Lower lobe of right lung (tissue), 2 donors: ENCODE data around the gene UVSSA. TPM values are rescaled to one million over a fixed set of nuclear protein-coding genes. Genes with fewer than 3 reads are reported as not detected.

Source experiments
- ATAC-seq, 2 donors: fragments of 200-7000 bp; cut with Tn5 transposase; one replicate each; pipeline ENCODE4 v1.9.1; 2020 to 2022; ENCODE audit warnings: mild to moderate bottlenecking in 2 of 2, moderate library complexity in 2 of 2
- DNase-seq: peaks from one replicate; pipeline ENCODE4 v3.0.0-alpha.2; 2020
- H3K27ac ChIP-seq: fragments of 200-600 bp; one replicate; pipeline ENCODE4 v1.8.0; 2022
- H3K27me3 ChIP-seq: fragments of 200-600 bp; one replicate; pipeline ENCODE4 v1.8.0; 2022; ENCODE audit warnings: low read depth
- H3K36me3 ChIP-seq: fragments of 200-600 bp; one replicate; pipeline ENCODE4 v1.8.0; 2022; ENCODE audit warnings: mild to moderate bottlenecking
- H3K4me1 ChIP-seq: fragments of 200-600 bp; one replicate; pipeline ENCODE4 v1.8.0; 2022
- H3K4me3 ChIP-seq: fragments of 200-600 bp; one replicate; pipeline ENCODE4 v1.8.0; 2022; ENCODE audit warnings: mild to moderate bottlenecking
- H3K9me3 ChIP-seq: fragments of 200-600 bp; one replicate; pipeline ENCODE4 v1.8.0; 2022
- intact Hi-C: fragments of 100-400 bp; cut with DNase I; formaldehyde crosslinking; loops from one replicate; pipeline ENCODE4 v1.11.0; 2022
- total RNA-seq: library from RNA; stranded (reverse); fragmentation: NEBNext Ultra II Directional; extraction: Animal tissue kit (Norgen Biotek cat#: 25700); gene quantifications from one replicate; pipeline ENCODE4 v1.2.1, GENCODE V29; 2021
- TF ChIP-seq, protein P1 (sequence below): fragments of 200-600 bp; IDR thresholded peaks from one replicate; pipeline ENCODE4 v1.8.0; 2022; ENCODE audit warnings: antibody characterized with exemption, mild to moderate bottlenecking
- donor health status: DM: no; HTN: yes; CAD: no; lungs with severe emphysema.

UVSSA gene
- total RNA-seq, 1 donor from 2014 or later: 27.9 TPM

DNA sequence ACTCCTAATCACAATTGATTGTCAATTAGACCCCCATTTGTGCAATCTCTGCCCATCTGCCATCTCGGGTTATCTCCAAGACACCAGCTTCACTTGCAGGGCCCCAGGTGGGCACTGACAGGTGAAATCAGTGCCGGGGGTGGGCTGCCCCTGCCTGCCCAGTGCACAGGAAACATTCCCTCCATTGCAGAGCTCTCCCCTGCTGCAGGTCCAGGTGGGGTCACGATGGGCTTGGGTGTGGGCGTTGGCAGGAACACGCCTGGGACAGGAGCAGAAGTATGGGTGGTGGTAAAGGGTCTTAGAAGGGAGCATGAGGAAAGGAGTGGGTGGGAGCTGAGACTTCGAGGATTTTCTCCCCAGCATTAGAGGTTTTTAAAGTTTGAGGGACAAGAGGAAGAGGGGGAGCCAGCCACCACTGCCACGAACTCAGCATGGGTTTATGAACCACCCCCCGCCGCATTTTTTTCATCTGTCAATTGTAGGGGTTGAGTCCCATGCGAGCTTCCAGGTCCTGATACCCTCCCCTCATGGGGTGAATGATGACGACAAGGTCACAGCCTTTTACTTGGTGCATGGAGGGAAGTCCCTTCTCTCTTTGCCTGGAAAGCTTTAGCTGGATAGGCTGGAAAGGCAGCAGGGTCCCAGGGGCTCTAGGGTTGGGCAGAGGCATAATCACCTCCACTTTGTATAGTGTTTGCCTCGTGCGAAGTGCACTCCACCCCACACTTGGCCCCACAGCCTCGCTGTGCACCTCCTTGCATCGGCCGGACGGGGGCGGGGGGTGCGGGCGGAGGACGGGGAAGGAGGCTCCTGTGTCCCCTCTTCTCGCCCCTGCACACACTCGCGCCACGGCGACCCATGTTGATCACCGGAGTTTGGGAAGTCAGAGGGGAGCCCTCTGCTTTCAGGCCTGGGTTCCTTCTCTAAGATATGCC lies 62.8 kb downstream of the UVSSA start:
- H3K4me1 ChIP-seq: no peaks in the 10 kb centered on the region
- TF ChIP-seq, protein P1, sequence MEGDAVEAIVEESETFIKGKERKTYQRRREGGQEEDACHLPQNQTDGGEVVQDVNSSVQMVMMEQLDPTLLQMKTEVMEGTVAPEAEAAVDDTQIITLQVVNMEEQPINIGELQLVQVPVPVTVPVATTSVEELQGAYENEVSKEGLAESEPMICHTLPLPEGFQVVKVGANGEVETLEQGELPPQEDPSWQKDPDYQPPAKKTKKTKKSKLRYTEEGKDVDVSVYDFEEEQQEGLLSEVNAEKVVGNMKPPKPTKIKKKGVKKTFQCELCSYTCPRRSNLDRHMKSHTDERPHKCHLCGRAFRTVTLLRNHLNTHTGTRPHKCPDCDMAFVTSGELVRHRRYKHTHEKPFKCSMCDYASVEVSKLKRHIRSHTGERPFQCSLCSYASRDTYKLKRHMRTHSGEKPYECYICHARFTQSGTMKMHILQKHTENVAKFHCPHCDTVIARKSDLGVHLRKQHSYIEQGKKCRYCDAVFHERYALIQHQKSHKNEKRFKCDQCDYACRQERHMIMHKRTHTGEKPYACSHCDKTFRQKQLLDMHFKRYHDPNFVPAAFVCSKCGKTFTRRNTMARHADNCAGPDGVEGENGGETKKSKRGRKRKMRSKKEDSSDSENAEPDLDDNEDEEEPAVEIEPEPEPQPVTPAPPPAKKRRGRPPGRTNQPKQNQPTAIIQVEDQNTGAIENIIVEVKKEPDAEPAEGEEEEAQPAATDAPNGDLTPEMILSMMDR: no peak
- H3K27me3 ChIP-seq: peaks cover 95% of the 10 kb centered on the region
- H3K9me3 ChIP-seq: no peaks in the 10 kb centered on the region
- no peaks in the 10 kb centered on the region for H3K36me3 ChIP-seq
- ATAC-seq (no peak), DNase-seq (peak; percentile 23)
- H3K4me3 ChIP-seq: no peak overlapping the region
- no peak overlapping the region for H3K27ac ChIP-seq
- intact Hi-C loops: no loop called here

DNA sequence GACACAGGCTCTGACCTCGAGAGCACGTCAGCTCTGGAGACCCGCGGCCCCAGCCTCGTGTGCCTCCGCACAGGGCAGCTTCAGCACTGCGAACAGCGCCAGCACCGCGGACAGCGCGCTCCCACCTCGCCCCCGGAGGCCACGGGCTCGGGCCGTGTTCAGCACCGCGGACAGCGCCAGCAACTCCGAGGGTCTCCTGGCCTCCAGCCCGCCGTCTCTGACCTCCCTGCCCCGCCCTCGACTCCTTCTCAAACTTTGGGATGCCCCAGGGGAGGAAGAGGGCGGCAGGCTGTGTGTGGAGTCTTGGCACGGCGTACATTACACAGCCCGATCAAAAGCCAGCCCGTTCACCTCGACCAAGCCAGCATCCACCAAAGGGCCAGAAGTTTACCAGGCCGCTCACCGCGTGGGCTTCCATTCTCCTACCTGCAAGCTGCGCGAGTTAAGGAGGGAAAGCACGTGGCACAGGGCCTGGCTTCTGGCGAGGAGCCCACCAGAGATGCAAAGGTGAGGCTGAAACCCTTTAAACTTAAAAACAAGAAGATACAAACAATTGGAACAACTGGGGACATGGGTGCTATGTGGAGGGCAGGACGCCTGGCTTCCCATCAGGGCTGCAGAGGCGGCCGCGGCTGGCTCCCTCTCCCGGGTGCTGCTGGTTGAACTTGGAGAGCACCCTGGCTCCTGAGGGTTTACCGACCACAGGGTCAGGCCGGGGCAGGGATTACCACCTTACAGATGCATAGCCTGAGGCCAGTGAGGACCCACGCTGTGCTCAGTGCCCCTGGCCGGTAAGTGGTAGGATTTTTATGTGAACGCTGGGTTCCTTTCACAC lies 63.7 kb downstream of the UVSSA start:
- DNase-seq (peak; percentile 52), ATAC-seq (peak; percentile 52 to 73)
- peaks cover 94% of the 10 kb centered on the region for H3K27me3 ChIP-seq
- TF ChIP-seq, protein P1: no peak
- no peaks in the 10 kb centered on the region for H3K9me3 ChIP-seq
- H3K4me1 ChIP-seq: no peaks in the 10 kb centered on the region
- no peaks in the 10 kb centered on the region for H3K36me3 ChIP-seq
- intact Hi-C loops: no loop called here
- no peak overlapping the region for H3K4me3 ChIP-seq
- H3K27ac ChIP-seq: no peak overlapping the region

DNA sequence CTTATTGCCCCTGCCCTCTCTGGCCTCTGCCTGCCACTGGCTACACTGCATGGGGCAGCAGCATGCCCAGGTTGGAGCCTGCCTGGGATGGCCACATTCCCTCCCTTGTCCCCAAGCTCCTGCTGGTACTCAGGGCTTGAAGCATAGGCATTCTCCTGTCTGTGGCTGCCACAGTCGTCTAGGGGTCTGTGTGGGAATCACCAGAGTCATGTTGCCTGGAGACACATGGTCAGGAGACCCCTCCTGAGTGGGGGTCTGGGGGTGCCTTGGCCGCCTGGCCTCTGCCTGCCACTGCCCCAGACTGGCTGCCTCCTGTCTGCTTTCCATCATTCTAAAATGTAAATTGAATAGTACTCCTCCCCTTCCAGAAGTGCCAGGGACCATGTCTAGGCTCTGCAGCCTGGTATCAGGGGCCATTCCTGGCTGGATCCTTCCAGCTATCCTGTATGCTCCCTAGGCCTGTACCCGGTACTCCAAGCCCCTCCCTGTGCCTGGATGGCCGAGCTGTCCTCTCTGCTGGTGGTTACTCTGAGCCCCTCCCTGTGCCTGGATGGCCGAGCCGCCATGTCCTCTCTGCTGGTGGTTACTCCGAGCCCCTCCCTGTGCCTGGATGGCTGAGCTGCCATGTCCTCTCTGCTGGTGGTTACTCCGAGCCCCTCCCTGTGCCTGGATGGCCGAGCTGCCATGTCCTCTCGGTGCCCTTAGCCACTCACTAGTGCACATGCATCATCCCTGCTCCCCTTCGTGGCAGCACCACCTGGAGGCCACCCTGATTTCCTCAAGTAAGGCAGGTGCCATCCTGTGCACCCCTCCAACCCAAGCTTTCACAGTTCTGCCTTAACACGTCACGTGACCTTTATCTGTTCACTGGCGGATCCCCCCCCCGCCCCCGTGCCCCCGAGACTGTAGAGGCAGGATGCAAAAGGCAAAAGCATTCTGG lies 64.7 kb downstream of the UVSSA start:
- Histone ChIP-seq H3K27ac (no peak overlapping the region), H3K4me1 (no peaks in the 10 kb centered on the region), H3K9me3 (no peaks in the 10 kb centered on the region), H3K27me3 (peaks cover 92% of the 10 kb centered on the region), H3K4me3 (no peak overlapping the region), H3K36me3 (no peaks in the 10 kb centered on the region)
- intact Hi-C loops: no loop called here
- DNase-seq: peak; percentile 36
- ATAC-seq: no peak
- TF ChIP-seq, protein P1: no peak

DNA sequence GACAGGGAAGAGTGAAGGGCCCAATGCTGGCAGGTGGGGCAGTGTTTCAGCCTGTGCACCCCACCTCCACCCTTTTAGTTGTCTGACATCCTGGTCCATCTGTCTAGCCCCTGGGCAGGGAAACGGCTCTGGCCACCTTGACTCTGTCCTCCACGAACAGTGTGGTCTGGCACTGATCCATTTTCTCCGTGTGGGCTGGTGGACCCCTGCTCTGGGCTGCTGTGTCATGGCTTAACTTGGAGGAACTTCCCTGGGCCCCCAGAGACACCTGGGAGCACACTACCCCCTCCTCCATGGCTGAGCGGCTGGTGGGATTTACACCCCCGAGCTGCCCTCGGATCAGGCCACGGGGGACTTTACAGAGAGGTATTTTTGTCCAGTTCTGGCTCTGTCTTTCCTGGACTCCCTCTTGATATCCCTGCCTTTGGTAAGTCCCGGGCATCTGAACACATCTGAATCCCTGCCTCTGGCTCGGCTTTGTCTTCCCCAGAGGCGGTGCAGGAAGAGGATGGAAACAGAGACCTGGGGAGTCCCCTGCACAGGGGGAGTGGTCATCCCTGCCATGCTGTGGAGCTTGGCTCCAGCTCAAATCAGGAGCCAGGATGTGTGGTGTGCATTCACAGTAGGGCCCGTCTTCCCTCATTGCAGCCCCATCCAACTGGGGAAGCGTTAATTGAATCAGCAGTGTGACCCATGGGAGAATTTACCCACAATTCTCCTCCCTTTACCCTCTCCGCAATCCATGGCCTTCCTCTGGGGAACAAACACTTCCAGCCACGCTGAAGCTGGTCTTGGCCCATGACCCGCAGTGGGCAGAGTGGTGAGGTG lies 65.6 kb downstream of the UVSSA start:
- peak; percentile 24 for DNase-seq

More for the DNA sequence above, 65.6 kb downstream of the UVSSA start:
- TF ChIP-seq, protein P1: no peak
- no peak overlapping the region for H3K4me3 ChIP-seq
- no peaks in the 10 kb centered on the region for H3K4me1 ChIP-seq
- peaks cover 91% of the 10 kb centered on the region for H3K27me3 ChIP-seq
- no peak for ATAC-seq
- H3K27ac ChIP-seq: no peak overlapping the region
- intact Hi-C loops: no loop called here
- H3K36me3 ChIP-seq: no peaks in the 10 kb centered on the region
- no peaks in the 10 kb centered on the region for H3K9me3 ChIP-seq
